Lung (tissue), 12 donors: ENCODE measurements around the gene NR2C2. TPM values are rescaled to one million over a fixed set of nuclear protein-coding genes. Genes with fewer than 3 reads are reported as not detected.

ENCODE experiments used
- ATAC-seq: fragments of 200-7000 bp; cut with Tn5 transposase; one replicate; pipeline ENCODE4 v1.9.1; 2020; ENCODE audit warnings: moderate number of reproducible peaks; ENCODE audit not compliant: insufficient read depth, low FRiP score
- DNase-seq, 3 donors: peaks; one replicate each; pipeline ENCODE4 v3.0.0-alpha.2; 2013 to 2017
- H3K27ac ChIP-seq, 2 donors: one replicate each; pipeline ENCODE4 v1.5.1; 2013; ENCODE audit warnings: mild to moderate bottlenecking in 2 of 2, moderate library complexity in 2 of 2, control low read depth in 1 of 2, inconsistent platforms in 1 of 2, low read depth in 1 of 2, low read length in 1 of 2
- H3K27me3 ChIP-seq, 3 donors: one replicate each; pipeline ENCODE4 v1.5.1; 2013; ENCODE audit warnings: low read length in 2 of 3; ENCODE audit not compliant: control insufficient read depth in 3 of 3, insufficient read depth in 3 of 3
- H3K36me3 ChIP-seq, 4 donors: one replicate each; pipeline ENCODE4 v1.5.1; 2013; ENCODE audit warnings: low read length in 4 of 4, mild to moderate bottlenecking in 1 of 4, moderate library complexity in 1 of 4; ENCODE audit not compliant: control insufficient read depth in 4 of 4, insufficient read depth in 4 of 4
- H3K4me1 ChIP-seq, 5 donors: one replicate each; pipeline ENCODE4 v1.5.1; 2013; ENCODE audit warnings: low read length in 5 of 5, mild to moderate bottlenecking in 2 of 5, moderate library complexity in 1 of 5; ENCODE audit not compliant: control insufficient read depth in 5 of 5, insufficient read depth in 5 of 5
- H3K4me3 ChIP-seq: one replicate; pipeline ENCODE4 v1.5.1; 2013; ENCODE audit warnings: mild to moderate bottlenecking, control low read depth, moderate library complexity
- H3K9ac ChIP-seq, 2 donors: one replicate each; pipeline ENCODE4 v1.5.1; 2013; ENCODE audit warnings: low read length in 2 of 2, control low read depth in 1 of 2; ENCODE audit not compliant: insufficient read depth in 1 of 2
- H3K9me3 ChIP-seq, 4 donors: one replicate each; pipeline ENCODE4 v1.5.1; 2013; ENCODE audit warnings: low read length in 3 of 4, mild to moderate bottlenecking in 1 of 4, moderate library complexity in 1 of 4; ENCODE audit not compliant: control insufficient read depth in 4 of 4, insufficient read depth in 3 of 4
- WGBS, 2 donors: extraction: QIAGEN DNeasy Blood & Tissue Kit; methylation state at CpG; one replicate each; pipeline ENCODE4 v1.1.7; 2013; 5-methylcytosine and 5-hydroxymethylcytosine counted together
- polyA plus RNA-seq, 2 donors: library from polyadenylated mRNA; stranded (reverse); fragments of 200-250 nt; gene quantifications; one replicate each; pipeline ENCODE4 v1.2.1, GENCODE V29; 2013
- total RNA-seq, 2 donors: library from RNA; depleted of rRNA in 1 of 2; stranded (reverse); fragments of >200 nt in 1 of 2; gene quantifications; one replicate each; pipeline ENCODE4 v1.2.1, GENCODE V29; 2014 to 2021
- TF ChIP-seq, protein P1 (sequence below): IDR thresholded peaks from 2 replicates; pipeline ENCODE4 v1.5.1; 2012; ENCODE audit warnings: mild to moderate bottlenecking; ENCODE audit errors: control extremely low read depth, extremely low read depth
- donor health status: control.
- donor health status: control.
- donor health status: Bipolar disorder and iron deficiency.
- donor health status: healthy.
- donor health status: DM: yes; HTN: yes; CAD: no.

The NR2C2 gene
- total and polyA plus RNA-seq, 4 donors = 9.2 to 71.0 (median 24.8) TPM

DNA sequence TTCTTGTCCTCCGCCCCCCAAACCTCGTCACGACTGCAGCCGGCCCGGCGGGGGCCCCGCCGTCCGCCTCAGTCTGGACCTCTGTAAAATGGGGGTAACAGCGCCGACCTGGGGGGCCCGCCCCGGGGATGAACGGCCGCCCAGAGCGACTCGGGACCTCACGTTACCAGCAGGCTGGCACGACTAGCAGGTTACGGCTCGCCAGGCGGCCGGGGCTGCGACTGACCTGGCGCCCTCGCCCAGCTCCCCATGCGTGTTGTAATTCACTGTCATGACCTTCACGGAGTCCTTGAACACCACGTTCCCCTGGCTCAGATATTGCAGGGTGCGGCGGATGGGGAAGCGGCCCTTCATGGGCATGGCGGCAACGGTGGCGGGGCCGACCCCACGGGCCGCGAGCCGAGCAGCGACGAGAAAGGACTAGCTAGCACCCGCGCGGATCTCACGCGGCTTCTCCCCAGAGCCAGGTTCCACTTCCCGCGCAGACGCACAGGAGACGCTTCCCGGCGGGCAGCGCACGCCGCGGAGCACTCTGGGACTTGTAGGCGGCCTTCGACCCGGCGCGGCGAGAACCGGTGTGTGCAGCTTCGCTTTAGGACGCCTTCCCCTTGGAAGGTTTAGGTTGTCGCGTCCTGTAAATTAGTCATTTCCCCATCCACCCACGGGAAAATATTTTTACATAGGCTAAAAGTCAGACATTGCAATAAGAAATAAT is 117.6 kb downstream of the NR2C2 start, which contains the start of gene MRPS25:
MRPS25 (minus strand) TSS at position 481 of the 715 bp plus-strand sequence; CDS start at position 360, 121 bp downstream.
- Histone ChIP-seq H3K27me3 (no peaks in the 10 kb centered on the region), H3K4me1 (peaks cover 0 to 13% (median 7%) of the 10 kb centered on the region in 5 donors), H3K27ac (peak within 1 kb of the TSS; percentile 86 to 98), H3K36me3 (peaks cover 0 to 3% (median under 1%) of the 10 kb centered on the region in 4 donors), H3K9me3 (no peaks in the 10 kb centered on the region), H3K4me3 (peak within 1 kb of the TSS; percentile 96), H3K9ac (peak within 1 kb of the TSS; percentile 52 to 71)
- ATAC-seq = peak; percentile 95
- WGBS, 2 donors = 0 to 1% methylated on average over 66 to 69 of the region's 69 CpGs
- DNase-seq = peak; percentile 91 to 94 (median 91)
- TF ChIP-seq, protein P1, sequence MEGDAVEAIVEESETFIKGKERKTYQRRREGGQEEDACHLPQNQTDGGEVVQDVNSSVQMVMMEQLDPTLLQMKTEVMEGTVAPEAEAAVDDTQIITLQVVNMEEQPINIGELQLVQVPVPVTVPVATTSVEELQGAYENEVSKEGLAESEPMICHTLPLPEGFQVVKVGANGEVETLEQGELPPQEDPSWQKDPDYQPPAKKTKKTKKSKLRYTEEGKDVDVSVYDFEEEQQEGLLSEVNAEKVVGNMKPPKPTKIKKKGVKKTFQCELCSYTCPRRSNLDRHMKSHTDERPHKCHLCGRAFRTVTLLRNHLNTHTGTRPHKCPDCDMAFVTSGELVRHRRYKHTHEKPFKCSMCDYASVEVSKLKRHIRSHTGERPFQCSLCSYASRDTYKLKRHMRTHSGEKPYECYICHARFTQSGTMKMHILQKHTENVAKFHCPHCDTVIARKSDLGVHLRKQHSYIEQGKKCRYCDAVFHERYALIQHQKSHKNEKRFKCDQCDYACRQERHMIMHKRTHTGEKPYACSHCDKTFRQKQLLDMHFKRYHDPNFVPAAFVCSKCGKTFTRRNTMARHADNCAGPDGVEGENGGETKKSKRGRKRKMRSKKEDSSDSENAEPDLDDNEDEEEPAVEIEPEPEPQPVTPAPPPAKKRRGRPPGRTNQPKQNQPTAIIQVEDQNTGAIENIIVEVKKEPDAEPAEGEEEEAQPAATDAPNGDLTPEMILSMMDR = no peak

GRCh38 chr3:15065550-15066007 is 118.2 kb downstream of the NR2C2 start:
- Histone ChIP-seq H3K27me3 (no peaks in the 10 kb centered on the region), H3K36me3 (peaks cover 0 to 3% (median 1%) of the 10 kb centered on the region in 4 donors), H3K9ac (no peak overlapping the region), H3K9me3 (no peaks in the 10 kb centered on the region), H3K4me1 (peaks cover 0 to 13% (median 7%) of the 10 kb centered on the region in 5 donors), H3K27ac (peak overlapping the region in 1 of 2 donors; percentile 86), H3K4me3 (no peak overlapping the region)
- WGBS, 2 donors = 48% methylated on average over 16 of the region's 16 CpGs
- DNase-seq = no peak
- no peak for ATAC-seq
- TF ChIP-seq, protein P1 = no peak

DNA sequence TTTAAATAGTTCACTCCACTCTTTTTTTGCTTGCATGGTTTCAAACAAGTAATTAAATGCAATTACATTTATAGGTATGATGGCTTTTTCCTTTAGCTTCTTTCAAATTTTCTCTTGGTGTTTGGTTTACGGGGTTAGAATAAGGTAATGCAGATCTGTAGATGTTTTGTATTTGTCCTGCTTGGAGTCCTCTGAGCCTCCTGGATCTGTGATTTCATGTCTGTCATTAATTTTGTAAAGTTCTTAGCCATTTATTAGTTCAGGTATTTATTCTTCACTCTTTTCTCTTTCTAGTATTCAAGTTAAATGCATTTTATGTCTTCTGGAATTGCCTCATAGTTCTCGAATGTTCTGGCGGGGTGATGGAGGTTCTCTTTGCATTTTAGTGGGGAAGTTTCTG is 119.1 kb downstream of the NR2C2 start:
- Histone ChIP-seq H3K27me3 (no peaks in the 10 kb centered on the region), H3K4me1 (peaks cover 0 to 13% (median 7%) of the 10 kb centered on the region in 5 donors), H3K27ac (no peak overlapping the region), H3K9ac (no peak overlapping the region), H3K36me3 (peaks cover 2 to 7% (median 3%) of the 10 kb centered on the region in 4 donors), H3K9me3 (no peaks in the 10 kb centered on the region), H3K4me3 (no peak overlapping the region)
- no peak for ATAC-seq
- DNase-seq = no peak
- TF ChIP-seq, protein P1 = no peak
- 95% methylated on average over 3 of the region's 3 CpGs for WGBS, 2 donors
